SK-N-SH (cell line): ENCODE measurements around the gene MSH2. TPM values are rescaled to one million over a fixed set of nuclear protein-coding genes. Genes with fewer than 3 reads are reported as not detected.
A peak's percentile ranks its signal among the peaks of the same experiment; 100 is the strongest.

ENCODE experiments used
- CTCF ChIA-PET: fragments of 300-600, 350-600 bp; formaldehyde crosslinking; extraction: SDS; loops from one replicate; lab custom pipeline; 2021; lab: Yijun Ruan, JAX
- POLR2A ChIA-PET: fragments of 350-600 bp; sonication (Branson Sonifier 250); formaldehyde crosslinking; extraction: SDS; loops from one replicate; lab custom pipeline; 2020; ENCODE audit warnings: antibody characterized with exemption, inconsistent platforms; lab: Yijun Ruan, JAX
- DNase-seq: peaks from one replicate; pipeline ENCODE4 v3.0.0; 2012
- H2AFZ ChIP-seq: fragments of 200-600 bp; sonication (generic); 2 replicates; pipeline ENCODE4 v1.8.1; 2016; ENCODE audit warnings: antibody characterized with exemption, mild to moderate bottlenecking, low read depth
- H3F3A ChIP-seq: fragments of 200-600 bp; sonication (generic); replicated peaks from 2 replicates; pipeline ENCODE3; 2016; ENCODE audit warnings: antibody characterized with exemption, mild to moderate bottlenecking; ENCODE audit not compliant: insufficient read depth
- H3K27ac ChIP-seq, 2 experiments: fragments of 200-500 bp in 1 of 2; fragments of 200-600 bp in 1 of 2; sonication (Bioruptor generic) in 1 of 2; sonication (generic), shearing (Covaris generic) in 1 of 2; 2 replicates each; pipeline versions ENCODE4 v1.5.1 to v1.6.1; 2014 to 2016; ENCODE audit warnings: low read depth in 2 of 2, inconsistent platforms in 1 of 2, low read length in 1 of 2, mild to moderate bottlenecking in 1 of 2, mixed read lengths in 1 of 2
- H3K27me3 ChIP-seq: fragments of 200-600 bp; sonication (generic), shearing (Covaris generic); 2 replicates; pipeline ENCODE4 v1.6.1; 2016; ENCODE audit warnings: mixed run types; ENCODE audit not compliant: insufficient read depth
- H3K36me3 ChIP-seq, 2 experiments: fragments of 200-500 bp in 1 of 2; fragments of 200-600 bp in 1 of 2; sonication (Bioruptor generic) in 1 of 2; sonication (generic) in 1 of 2; replicated peaks in 1 of 2; 2 replicates each; pipeline versions ENCODE3 to v1.5.1; 2014 to 2016; ENCODE audit warnings: low read length in 1 of 2, mild to moderate bottlenecking in 1 of 2; ENCODE audit not compliant: insufficient read depth in 2 of 2, control insufficient read depth in 1 of 2
- H3K4me1 ChIP-seq, 2 experiments: fragments of 200-500 bp in 1 of 2; fragments of 200-600 bp in 1 of 2; sonication (Bioruptor generic) in 1 of 2; sonication (generic), shearing (Covaris generic) in 1 of 2; 2 replicates each; pipeline versions ENCODE4 v1.5.1 to v1.6.1; 2014 to 2016; ENCODE audit warnings: low read depth in 1 of 2, low read length in 1 of 2, mixed run types in 1 of 2; ENCODE audit not compliant: insufficient read depth in 2 of 2, control insufficient read depth in 1 of 2
- H3K4me2 ChIP-seq: fragments of 200-600 bp; sonication (generic), shearing (Covaris generic); 2 replicates; pipeline ENCODE4 v1.6.1; 2017; ENCODE audit warnings: mixed run types
- H3K4me3 ChIP-seq, 2 experiments: fragments of 200-500 bp in 1 of 2; fragments of 200-600 bp in 1 of 2; sonication (Bioruptor generic) in 1 of 2; sonication (generic), shearing (Covaris generic) in 1 of 2; 2 replicates each; pipeline versions ENCODE4 v1.5.1 to v1.8.1; 2014 to 2016; ENCODE audit warnings: low read depth in 2 of 2, inconsistent platforms in 1 of 2, low read length in 1 of 2, mild to moderate bottlenecking in 1 of 2, mixed read lengths in 1 of 2, moderate library complexity in 1 of 2
- H3K79me2 ChIP-seq: fragments of 200-600 bp; sonication (generic); 2 replicates; pipeline ENCODE4 v1.8.1; 2017; ENCODE audit warnings: mild to moderate bottlenecking; ENCODE audit not compliant: insufficient read depth
- H3K9ac ChIP-seq: fragments of 200-600 bp; sonication (generic); 2 replicates; pipeline ENCODE4 v1.6.1; 2017; ENCODE audit warnings: mixed run types
- H3K9me2 ChIP-seq: fragments of 200-600 bp; sonication (generic); 2 replicates; pipeline ENCODE4 v1.6.1; 2017; ENCODE audit warnings: mixed run types
- H3K9me3 ChIP-seq: fragments of 200-600 bp; sonication (generic); 2 replicates; pipeline ENCODE4 v1.6.1; 2017; ENCODE audit warnings: mixed run types, mild to moderate bottlenecking, moderate library complexity
- H4K20me1 ChIP-seq: fragments of 200-600 bp; sonication (generic); 2 replicates; pipeline ENCODE4 v1.6.1; 2017; ENCODE audit warnings: mild to moderate bottlenecking, mixed run types; ENCODE audit not compliant: insufficient read depth
- CHD2 ChIP-seq: fragments of 150-350 bp; IDR thresholded peaks from 2 replicates; pipeline ENCODE4 v1.6.1; 2018; ENCODE audit warnings: low read length; ENCODE audit not compliant: partially characterized antibody
- ELF1 ChIP-seq: IDR thresholded peaks from 2 replicates; pipeline ENCODE4 v1.4.0; 2012
- EP300 ChIP-seq, 2 experiments: IDR thresholded peaks; 2 replicates each; pipeline versions ENCODE4 v1.4.0 to v1.6.1; 2012; ENCODE audit warnings: borderline replicate concordance in 1 of 2, low read depth in 1 of 2, low read length in 1 of 2
- EZH2phosphoT487 ChIP-seq: fragments of 200-600 bp; sonication (generic); IDR thresholded peaks from 2 replicates; pipeline ENCODE4 v1.6.1; 2017; ENCODE audit warnings: low read depth, mixed run types, mild to moderate bottlenecking, antibody characterized with exemption, moderate library complexity, borderline replicate concordance
- FOSL2 ChIP-seq: IDR thresholded peaks from 2 replicates; pipeline ENCODE4 v1.4.0; 2012; ENCODE audit warnings: low read depth, mild to moderate bottlenecking, moderate library complexity, borderline replicate concordance
- FOXJ3 ChIP-seq: sonication (generic); formaldehyde crosslinking; IDR thresholded peaks from 2 replicates; pipeline ENCODE4 v1.5.1; 2020; ENCODE audit warnings: mild to moderate bottlenecking, missing genetic modification reagents
- FOXM1 ChIP-seq: IDR thresholded peaks from 2 replicates; pipeline ENCODE4 v1.4.0; 2012; ENCODE audit warnings: low read depth, mild to moderate bottlenecking
- GABPA ChIP-seq: IDR thresholded peaks from 2 replicates; pipeline ENCODE4 v1.4.0; 2012; ENCODE audit warnings: low read depth, mild to moderate bottlenecking
- GATA2 ChIP-seq: sonication (generic); formaldehyde crosslinking; IDR thresholded peaks from 2 replicates; pipeline ENCODE4 v1.5.0; 2020; ENCODE audit warnings: mild to moderate bottlenecking, missing genetic modification reagents
- JUND ChIP-seq: IDR thresholded peaks from 2 replicates; pipeline ENCODE4 v1.4.0; 2012
- MEF2A ChIP-seq: IDR thresholded peaks from 2 replicates; pipeline ENCODE4 v1.4.0; 2012; ENCODE audit warnings: low read depth, borderline replicate concordance
- NFIC ChIP-seq: IDR thresholded peaks from 2 replicates; pipeline ENCODE4 v1.4.0; 2012; ENCODE audit warnings: borderline replicate concordance
- POLR2AphosphoS5 ChIP-seq: IDR thresholded peaks from 2 replicates; pipeline ENCODE4 v1.6.1; 2012; ENCODE audit warnings: low read depth, low read length
- RXRA ChIP-seq: IDR thresholded peaks from 2 replicates; pipeline ENCODE4 v1.4.0; 2012; ENCODE audit warnings: low read depth, mild to moderate bottlenecking, borderline replicate concordance
- SIN3A ChIP-seq: IDR thresholded peaks from 2 replicates; pipeline ENCODE4 v1.6.1; 2012; ENCODE audit warnings: low read depth, mild to moderate bottlenecking, low read length, moderate library complexity, borderline replicate concordance
- SMC3 ChIP-seq: IDR thresholded peaks from 2 replicates; pipeline ENCODE4 v1.6.1; 2012; ENCODE audit warnings: low read depth, low read length, improper control_type of control experiment
- TAF1 ChIP-seq: IDR thresholded peaks from 2 replicates; pipeline ENCODE4 v1.6.1; 2012; ENCODE audit warnings: low read depth, mild to moderate bottlenecking, low read length, moderate library complexity, borderline replicate concordance
- TCF12 ChIP-seq: IDR thresholded peaks from 2 replicates; pipeline ENCODE4 v1.4.0; 2012
- TEAD4 ChIP-seq: IDR thresholded peaks from 2 replicates; pipeline ENCODE4 v1.4.0; 2012; ENCODE audit warnings: mild to moderate bottlenecking, borderline replicate concordance; ENCODE audit not compliant: insufficient read depth
- YY1 ChIP-seq: IDR thresholded peaks from 2 replicates; pipeline ENCODE4 v1.4.0; 2012; ENCODE audit warnings: low read depth, mild to moderate bottlenecking
- WGBS: methylation state at CpG from one replicate; pipeline ENCODE4 v1.1.6; 2017; ENCODE audit warnings: low lambda C conversion rate; 5-methylcytosine and 5-hydroxymethylcytosine counted together
- polyA plus RNA-seq, 3 experiments: library from polyadenylated mRNA; depleted of rRNA; stranded (reverse); fragments of >200 nt; gene quantifications; 2 replicates each; pipeline ENCODE4 v1.2.3, GENCODE V29; 2012
- TF ChIP-seq, protein P1 (sequence below): IDR thresholded peaks from 2 replicates; pipeline ENCODE4 v1.4.0; 2012; ENCODE audit warnings: low read depth
- TF ChIP-seq, protein P2 (sequence below): fragments of 150-350 bp; IDR thresholded peaks from 2 replicates; pipeline ENCODE4 v1.6.1; 2017; ENCODE audit warnings: antibody characterized with exemption, low read length, low read depth, borderline replicate concordance
- TF ChIP-seq, protein P3 (sequence below): fragments of 150-350 bp; IDR thresholded peaks from 2 replicates; pipeline ENCODE4 v1.6.1; 2016; ENCODE audit warnings: mild to moderate bottlenecking, low read depth, low read length
- TF ChIP-seq, protein P4 (sequence below): IDR thresholded peaks from 2 replicates; pipeline ENCODE4 v1.6.1; 2012; ENCODE audit warnings: mild to moderate bottlenecking, low read depth, low read length, moderate library complexity
- TF ChIP-seq, protein P5 (sequence below): IDR thresholded peaks from 2 replicates; pipeline ENCODE4 v1.4.0; 2012; ENCODE audit warnings: low read depth, borderline replicate concordance
- TF ChIP-seq, protein P6 (sequence below): IDR thresholded peaks from 2 replicates; pipeline ENCODE4; 2012

The MSH2 gene
- polyA plus RNA-seq, 1 of the 3 experiments (the other 2 are of a cell fraction): 13.7 TPM

DNA sequence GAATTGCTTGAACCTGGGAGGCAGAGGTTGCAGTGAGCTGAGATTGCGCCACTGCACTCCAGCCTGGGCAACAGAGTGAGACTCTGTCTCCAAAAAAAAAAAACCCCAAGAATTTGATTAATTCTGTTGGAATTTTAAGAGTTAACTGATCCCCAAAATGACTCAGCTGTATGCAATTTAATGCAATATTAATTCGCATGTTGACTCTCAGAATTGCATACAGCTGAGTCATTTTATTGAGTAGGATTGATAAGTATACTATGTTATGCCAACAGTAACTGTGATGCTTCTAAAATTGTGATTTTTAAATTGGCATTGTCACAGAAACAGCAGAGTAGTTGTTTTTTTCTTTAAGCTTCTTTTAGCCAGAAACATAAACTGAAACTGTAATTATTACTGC, 19.6 kb downstream of the MSH2 start:
- no peak overlapping the region for H3K4me2 ChIP-seq
- H3K9me2 ChIP-seq: no peaks in the 10 kb centered on the region
- H3K36me3 ChIP-seq: peaks cover 5 to 51% of the 10 kb centered on the region in 2 experiments
- H3K4me1 ChIP-seq: no peaks in the 10 kb centered on the region
- H3K9me3 ChIP-seq: no peaks in the 10 kb centered on the region
- peaks cover 6% of the 10 kb centered on the region; the same call in 1 of the 2 replicates for H3K79me2 ChIP-seq
- H3K9ac ChIP-seq: peak overlapping the region; percentile 1; the same call in 1 of the 2 replicates
- H3K27ac ChIP-seq: peak overlapping the region in 1 of 2 experiments; percentile 52; a peak in 2 of 4 replicates
- H3F3A ChIP-seq: peaks cover 13% of the 10 kb centered on the region
- H4K20me1 ChIP-seq: no peaks in the 10 kb centered on the region
- H2AFZ ChIP-seq: no peak overlapping the region
- ChIA-PET POLR2A (interaction anchor here (0.8 to 1.5 kb wide), 2 partner anchors 8 to 78 kb away, joined by 3 to 4 read pairs; no protein-coding TSS in a partner anchor), CTCF (interaction anchor here (0.9 to 3.6 kb wide), 4 partner anchors 15 to 98 kb away, joined by 3 to 11 read pairs (median 4); no protein-coding TSS in a partner anchor)
- H3K27me3 ChIP-seq: no peaks in the 10 kb centered on the region
- no peak overlapping the region for H3K4me3 ChIP-seq
- 50% methylated on average over 2 of the region's 2 CpGs for WGBS
- DNase-seq: no peak
- TF ChIP-seq CHD2 (no peak), TAF1 (no peak), EZH2phosphoT487 (no peak), GABPA (no peak), EP300 (IDR thresholded peaks at IDR 0.05; ENCODE audit: borderline replicate concordance in 1 of 2, low read depth in 1 of 2, low read length in 1 of 2) (peak in 1 of 2 experiments; percentile 48; a peak in 1 of 4 replicates), SIN3A (no peak), TCF12 (peak; percentile 44), TEAD4 (peak; percentile 62; the same call in 1 of the 2 replicates), POLR2AphosphoS5 (peak; percentile 22; the same call in 1 of the 2 replicates), ELF1 (no peak), SMC3 (no peak), GATA2 (CRISPR knock-in tag) (no peak), JUND (peak; percentile 88), FOXJ3 (CRISPR knock-in tag) (no peak), MEF2A (no peak), RXRA (no peak), FOXM1 (no peak), YY1 (no peak), NFIC (peak; percentile 31; the same call in 1 of the 2 replicates), FOSL2 (peak; percentile 92)
- TF ChIP-seq, protein P1, sequence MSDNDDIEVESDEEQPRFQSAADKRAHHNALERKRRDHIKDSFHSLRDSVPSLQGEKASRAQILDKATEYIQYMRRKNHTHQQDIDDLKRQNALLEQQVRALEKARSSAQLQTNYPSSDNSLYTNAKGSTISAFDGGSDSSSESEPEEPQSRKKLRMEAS: no peak
- TF ChIP-seq, protein P2, sequence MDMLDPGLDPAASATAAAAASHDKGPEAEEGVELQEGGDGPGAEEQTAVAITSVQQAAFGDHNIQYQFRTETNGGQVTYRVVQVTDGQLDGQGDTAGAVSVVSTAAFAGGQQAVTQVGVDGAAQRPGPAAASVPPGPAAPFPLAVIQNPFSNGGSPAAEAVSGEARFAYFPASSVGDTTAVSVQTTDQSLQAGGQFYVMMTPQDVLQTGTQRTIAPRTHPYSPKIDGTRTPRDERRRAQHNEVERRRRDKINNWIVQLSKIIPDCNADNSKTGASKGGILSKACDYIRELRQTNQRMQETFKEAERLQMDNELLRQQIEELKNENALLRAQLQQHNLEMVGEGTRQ: no peak
- TF ChIP-seq, protein P3, sequence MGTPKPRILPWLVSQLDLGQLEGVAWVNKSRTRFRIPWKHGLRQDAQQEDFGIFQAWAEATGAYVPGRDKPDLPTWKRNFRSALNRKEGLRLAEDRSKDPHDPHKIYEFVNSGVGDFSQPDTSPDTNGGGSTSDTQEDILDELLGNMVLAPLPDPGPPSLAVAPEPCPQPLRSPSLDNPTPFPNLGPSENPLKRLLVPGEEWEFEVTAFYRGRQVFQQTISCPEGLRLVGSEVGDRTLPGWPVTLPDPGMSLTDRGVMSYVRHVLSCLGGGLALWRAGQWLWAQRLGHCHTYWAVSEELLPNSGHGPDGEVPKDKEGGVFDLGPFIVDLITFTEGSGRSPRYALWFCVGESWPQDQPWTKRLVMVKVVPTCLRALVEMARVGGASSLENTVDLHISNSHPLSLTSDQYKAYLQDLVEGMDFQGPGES: no peak
- TF ChIP-seq, protein P4, sequence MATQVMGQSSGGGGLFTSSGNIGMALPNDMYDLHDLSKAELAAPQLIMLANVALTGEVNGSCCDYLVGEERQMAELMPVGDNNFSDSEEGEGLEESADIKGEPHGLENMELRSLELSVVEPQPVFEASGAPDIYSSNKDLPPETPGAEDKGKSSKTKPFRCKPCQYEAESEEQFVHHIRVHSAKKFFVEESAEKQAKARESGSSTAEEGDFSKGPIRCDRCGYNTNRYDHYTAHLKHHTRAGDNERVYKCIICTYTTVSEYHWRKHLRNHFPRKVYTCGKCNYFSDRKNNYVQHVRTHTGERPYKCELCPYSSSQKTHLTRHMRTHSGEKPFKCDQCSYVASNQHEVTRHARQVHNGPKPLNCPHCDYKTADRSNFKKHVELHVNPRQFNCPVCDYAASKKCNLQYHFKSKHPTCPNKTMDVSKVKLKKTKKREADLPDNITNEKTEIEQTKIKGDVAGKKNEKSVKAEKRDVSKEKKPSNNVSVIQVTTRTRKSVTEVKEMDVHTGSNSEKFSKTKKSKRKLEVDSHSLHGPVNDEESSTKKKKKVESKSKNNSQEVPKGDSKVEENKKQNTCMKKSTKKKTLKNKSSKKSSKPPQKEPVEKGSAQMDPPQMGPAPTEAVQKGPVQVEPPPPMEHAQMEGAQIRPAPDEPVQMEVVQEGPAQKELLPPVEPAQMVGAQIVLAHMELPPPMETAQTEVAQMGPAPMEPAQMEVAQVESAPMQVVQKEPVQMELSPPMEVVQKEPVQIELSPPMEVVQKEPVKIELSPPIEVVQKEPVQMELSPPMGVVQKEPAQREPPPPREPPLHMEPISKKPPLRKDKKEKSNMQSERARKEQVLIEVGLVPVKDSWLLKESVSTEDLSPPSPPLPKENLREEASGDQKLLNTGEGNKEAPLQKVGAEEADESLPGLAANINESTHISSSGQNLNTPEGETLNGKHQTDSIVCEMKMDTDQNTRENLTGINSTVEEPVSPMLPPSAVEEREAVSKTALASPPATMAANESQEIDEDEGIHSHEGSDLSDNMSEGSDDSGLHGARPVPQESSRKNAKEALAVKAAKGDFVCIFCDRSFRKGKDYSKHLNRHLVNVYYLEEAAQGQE: no peak
- TF ChIP-seq, protein P5, sequence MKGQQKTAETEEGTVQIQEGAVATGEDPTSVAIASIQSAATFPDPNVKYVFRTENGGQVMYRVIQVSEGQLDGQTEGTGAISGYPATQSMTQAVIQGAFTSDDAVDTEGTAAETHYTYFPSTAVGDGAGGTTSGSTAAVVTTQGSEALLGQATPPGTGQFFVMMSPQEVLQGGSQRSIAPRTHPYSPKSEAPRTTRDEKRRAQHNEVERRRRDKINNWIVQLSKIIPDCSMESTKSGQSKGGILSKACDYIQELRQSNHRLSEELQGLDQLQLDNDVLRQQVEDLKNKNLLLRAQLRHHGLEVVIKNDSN: no peak
- TF ChIP-seq, protein P6, sequence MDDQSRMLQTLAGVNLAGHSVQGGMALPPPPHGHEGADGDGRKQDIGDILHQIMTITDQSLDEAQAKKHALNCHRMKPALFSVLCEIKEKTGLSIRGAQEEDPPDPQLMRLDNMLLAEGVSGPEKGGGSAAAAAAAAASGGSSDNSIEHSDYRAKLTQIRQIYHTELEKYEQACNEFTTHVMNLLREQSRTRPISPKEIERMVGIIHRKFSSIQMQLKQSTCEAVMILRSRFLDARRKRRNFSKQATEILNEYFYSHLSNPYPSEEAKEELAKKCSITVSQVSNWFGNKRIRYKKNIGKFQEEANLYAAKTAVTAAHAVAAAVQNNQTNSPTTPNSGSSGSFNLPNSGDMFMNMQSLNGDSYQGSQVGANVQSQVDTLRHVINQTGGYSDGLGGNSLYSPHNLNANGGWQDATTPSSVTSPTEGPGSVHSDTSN: peak; percentile 62
